GM12878 (cell line): ENCODE data around the gene PRRC2A. TPM values are rescaled to one million over a fixed set of nuclear protein-coding genes. Genes with fewer than 3 reads are reported as not detected.
A peak's percentile ranks its signal among the peaks of the same experiment; 100 is the strongest.

Source experiments
- BHLHE40 ChIP-seq, 2 experiments: fragments of 450-650 bp in 1 of 2; IDR thresholded peaks; 2 replicates each; pipeline ENCODE4 v1.6.1; 2011 to 2017; ENCODE audit warnings: low read depth in 2 of 2, borderline replicate concordance in 1 of 2, improper control_type of control experiment in 1 of 2, low read length in 1 of 2, mild to moderate bottlenecking in 1 of 2
- CUX1 ChIP-seq: IDR thresholded peaks from 2 replicates; pipeline ENCODE4 v1.6.1; 2012; ENCODE audit warnings: improper control_type of control experiment, low read depth, low read length; ENCODE audit not compliant: insufficient replicate concordance
- DPF2 ChIP-seq: fragments of 450-650 bp; IDR thresholded peaks from 2 replicates; pipeline ENCODE4 v1.6.1; 2017; ENCODE audit warnings: mild to moderate bottlenecking
- ETV6 ChIP-seq, 2 experiments: fragments of 450-650 bp in 1 of 2; IDR thresholded peaks in 1 of 2; conservative IDR thresholded peaks in 1 of 2; 2 replicates each; pipeline ENCODE4 v1.6.1; 2014; ENCODE audit warnings: antibody characterized with exemption in 1 of 2, borderline replicate concordance in 1 of 2, low read depth in 1 of 2, mild to moderate bottlenecking in 1 of 2, moderate library complexity in 1 of 2
- FOXM1 ChIP-seq: IDR thresholded peaks from 2 replicates; pipeline ENCODE4 v1.6.1; 2012; ENCODE audit warnings: low read depth, mild to moderate bottlenecking, inconsistent platforms, low read length, moderate library complexity
- GABPA ChIP-seq: IDR thresholded peaks from 2 replicates; pipeline ENCODE4 v1.6.1; 2014; ENCODE audit warnings: antibody characterized with exemption, low read depth, mild to moderate bottlenecking, inconsistent platforms
- MTA3 ChIP-seq: IDR thresholded peaks from 2 replicates; pipeline ENCODE4 v1.6.1; 2012; ENCODE audit warnings: low read length, inconsistent platforms, borderline replicate concordance
- NFXL1 ChIP-seq: fragments of 450-650 bp; IDR thresholded peaks from 2 replicates; pipeline ENCODE4 v1.6.1; 2017; ENCODE audit warnings: antibody characterized with exemption, mild to moderate bottlenecking, borderline replicate concordance
- NKRF ChIP-seq: fragments of 450-650 bp; conservative IDR thresholded peaks from 2 replicates; pipeline ENCODE4 v1.6.1; 2017; ENCODE audit warnings: mild to moderate bottlenecking, moderate library complexity
- NR2C2 ChIP-seq: IDR thresholded peaks from 2 replicates; pipeline ENCODE4 v1.6.1; 2011; ENCODE audit warnings: borderline replicate concordance, low read depth; ENCODE audit not compliant: control insufficient read depth, insufficient read length
- RELB ChIP-seq: fragments of 450-650 bp; IDR thresholded peaks from 2 replicates; pipeline ENCODE4 v1.6.1; 2017; ENCODE audit warnings: low read depth, mild to moderate bottlenecking, moderate library complexity
- ZNF274 ChIP-seq: IDR thresholded peaks from one replicate; pipeline ENCODE4 v1.8.0; 2011; ENCODE audit not compliant: insufficient read length, insufficient read depth
- ZNF622 ChIP-seq: fragments of 450-650 bp; IDR thresholded peaks from 2 replicates; pipeline ENCODE4 v1.6.1; 2017; ENCODE audit warnings: mild to moderate bottlenecking, inconsistent platforms
- ZZZ3 ChIP-seq: IDR thresholded peaks from 2 replicates; pipeline ENCODE4 v1.6.1; 2011; ENCODE audit warnings: low read depth; ENCODE audit not compliant: control insufficient read depth, insufficient read length
- polyA plus RNA-seq, 11 experiments: library from polyadenylated mRNA; depleted of rRNA in 4 of 11; unstranded in 6 of 11; stranded (reverse) in 5 of 11; fragments of >200 nt; fragmentation: Nextera tagmentation in 4 of 11; fragmentation: Illumina TruSeq in 1 of 11; extraction: Ambion mirVana in 4 of 11; extraction: Trizol in 1 of 11; gene quantifications; 1 replicate in 1 of 11; 2 replicates in 10 of 11; pipeline versions ENCODE4 v1.2.1 to v1.2.3, GENCODE V29; 2011 to 2016; ENCODE audit warnings: inconsistent platforms in 2 of 11, missing spikeins in 2 of 11, low read depth in 1 of 11
- total RNA-seq, 4 experiments: library from RNA; depleted of rRNA in 3 of 4; stranded (reverse); fragments of >200 nt in 3 of 4; fragmentation: Illumina TruSeq in 1 of 4; extraction: Trizol in 1 of 4; gene quantifications; 2 replicates each; pipeline versions ENCODE4 v1.2.1 to v1.2.3, GENCODE V29; 2013 to 2021
- TF ChIP-seq, protein P1 (sequence below): IDR thresholded peaks from 2 replicates; pipeline ENCODE4 v1.6.1; 2012; ENCODE audit warnings: mild to moderate bottlenecking, low read depth, low read length

Gene PRRC2A
- total and polyA plus RNA-seq, 10 of the 15 experiments (the other 5 are each of a cell fraction or from before 2014, with no cell fraction given), result 0.40 to 244 (median 61.3) TPM

DNA sequence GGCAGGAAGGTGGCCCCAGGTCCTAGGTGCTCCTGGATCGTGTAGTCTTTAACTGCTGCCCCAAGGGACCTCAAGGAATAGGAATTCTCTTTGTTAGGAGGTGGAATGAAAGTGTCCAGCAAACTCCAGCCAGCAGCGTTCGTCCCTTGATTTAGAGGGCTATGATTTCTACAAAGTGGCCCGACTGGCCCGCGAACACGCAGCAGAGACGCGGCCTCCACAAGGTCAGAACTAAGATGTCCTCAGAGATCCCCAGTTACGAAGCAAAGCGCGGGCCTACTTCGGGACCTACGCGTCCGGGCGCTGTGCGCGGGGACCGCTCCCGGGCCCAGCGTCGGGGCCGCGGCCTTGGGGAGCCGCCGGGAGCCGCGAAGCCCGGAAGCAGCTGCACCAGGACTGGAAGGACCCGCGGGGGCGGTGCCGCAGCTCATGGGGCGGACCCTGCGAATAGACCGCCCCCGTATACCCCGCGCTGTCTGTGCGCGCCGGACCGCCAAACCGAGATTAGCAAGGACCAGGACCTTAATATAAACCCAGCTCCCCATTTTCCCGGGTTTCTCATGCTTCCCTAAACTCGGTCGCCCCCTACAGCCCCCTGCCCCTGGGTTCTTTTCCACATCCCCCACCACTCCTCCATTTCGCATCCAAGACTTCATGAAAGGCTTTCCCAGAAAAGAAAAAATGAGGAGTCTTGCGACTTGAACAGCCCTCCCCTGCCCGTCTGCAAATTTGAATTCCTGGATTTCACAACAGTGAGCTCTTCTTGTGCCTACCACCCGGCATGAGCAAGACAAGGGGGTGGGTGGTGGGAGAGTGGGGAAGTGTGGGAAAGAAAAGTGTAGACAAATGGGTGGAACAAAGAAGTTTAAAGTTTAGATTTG, 40.1 kb downstream of the PRRC2A start, which contains the start of gene C6orf47 (continued):
- TF ChIP-seq MTA3 (0 out of 2 replicates have a peak, but pooled peaks have one; percentile 20), NKRF (peak; percentile 92), RELB (no peak), ETV6 (conservative IDR thresholded peaks at IDR 0.05 in 1 of 2, IDR thresholded peaks at IDR 0.05 in 1 of 2; ENCODE audit: borderline replicate concordance in 1 of 2, low read depth in 1 of 2) (no peak), ZNF274 (no peak), DPF2 (no peak; the same call in 1 of the 2 replicates), NFXL1 (no peak), BHLHE40 (IDR thresholded peaks at IDR 0.05; ENCODE audit: borderline replicate concordance in 1 of 2, low read depth in 2 of 2, low read length in 1 of 2) (peak in 1 of 2 experiments; percentile 30; a peak in 1 of 4 replicates), NR2C2 (no peak), GABPA (no peak), FOXM1 (no peak), ZNF622 (no peak), CUX1 (no peak), ZZZ3 (no peak)
- TF ChIP-seq, protein P1, sequence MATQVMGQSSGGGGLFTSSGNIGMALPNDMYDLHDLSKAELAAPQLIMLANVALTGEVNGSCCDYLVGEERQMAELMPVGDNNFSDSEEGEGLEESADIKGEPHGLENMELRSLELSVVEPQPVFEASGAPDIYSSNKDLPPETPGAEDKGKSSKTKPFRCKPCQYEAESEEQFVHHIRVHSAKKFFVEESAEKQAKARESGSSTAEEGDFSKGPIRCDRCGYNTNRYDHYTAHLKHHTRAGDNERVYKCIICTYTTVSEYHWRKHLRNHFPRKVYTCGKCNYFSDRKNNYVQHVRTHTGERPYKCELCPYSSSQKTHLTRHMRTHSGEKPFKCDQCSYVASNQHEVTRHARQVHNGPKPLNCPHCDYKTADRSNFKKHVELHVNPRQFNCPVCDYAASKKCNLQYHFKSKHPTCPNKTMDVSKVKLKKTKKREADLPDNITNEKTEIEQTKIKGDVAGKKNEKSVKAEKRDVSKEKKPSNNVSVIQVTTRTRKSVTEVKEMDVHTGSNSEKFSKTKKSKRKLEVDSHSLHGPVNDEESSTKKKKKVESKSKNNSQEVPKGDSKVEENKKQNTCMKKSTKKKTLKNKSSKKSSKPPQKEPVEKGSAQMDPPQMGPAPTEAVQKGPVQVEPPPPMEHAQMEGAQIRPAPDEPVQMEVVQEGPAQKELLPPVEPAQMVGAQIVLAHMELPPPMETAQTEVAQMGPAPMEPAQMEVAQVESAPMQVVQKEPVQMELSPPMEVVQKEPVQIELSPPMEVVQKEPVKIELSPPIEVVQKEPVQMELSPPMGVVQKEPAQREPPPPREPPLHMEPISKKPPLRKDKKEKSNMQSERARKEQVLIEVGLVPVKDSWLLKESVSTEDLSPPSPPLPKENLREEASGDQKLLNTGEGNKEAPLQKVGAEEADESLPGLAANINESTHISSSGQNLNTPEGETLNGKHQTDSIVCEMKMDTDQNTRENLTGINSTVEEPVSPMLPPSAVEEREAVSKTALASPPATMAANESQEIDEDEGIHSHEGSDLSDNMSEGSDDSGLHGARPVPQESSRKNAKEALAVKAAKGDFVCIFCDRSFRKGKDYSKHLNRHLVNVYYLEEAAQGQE, result 0 out of 2 replicates have a peak, but pooled peaks have one; percentile 34
